Inflammatory macrophage treated with lipopolysaccharide for 1 hour (primary cell): ENCODE results near the gene APLP2.
A peak's percentile ranks its signal among the peaks of the same experiment; 100 is the strongest.
"Not testable (repeated sequence)": the region's sequence is repeated elsewhere in the genome, so short reads cannot be mapped to it uniquely, and the experiment has no call there.

Experiments
- DNase-seq, 2 donors: peaks; one replicate each; pipeline ENCODE4 v3.0.0-alpha.2; 2020 to 2022

Gene APLP2

DNA sequence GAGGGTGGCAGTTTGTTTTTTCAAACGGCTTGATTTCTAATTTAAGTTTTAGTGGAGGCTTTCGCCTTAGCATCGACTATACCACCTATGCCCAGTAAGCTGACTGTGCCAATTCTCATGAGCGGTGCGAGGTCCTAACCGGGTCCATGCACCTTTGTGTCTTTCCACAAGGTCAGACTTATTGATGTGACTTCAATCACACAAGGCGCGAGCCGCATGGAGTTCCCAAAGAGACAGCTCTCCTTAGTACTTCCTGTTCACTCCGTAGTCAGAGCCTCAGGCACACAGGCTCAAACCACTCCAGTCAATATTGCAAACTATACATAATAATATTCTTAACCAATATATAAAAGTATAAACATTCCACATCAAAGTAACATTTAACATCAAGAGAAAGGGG is 108.1 kb downstream of the APLP2 start:
- no peak for DNase-seq

- DNase-seq = no peak
Measured at GRCh38 chr11:130178441-130179339, 109.0 kb downstream of the APLP2 start.

- no peak for DNase-seq
Measured at GRCh38 chr11:130179396-130180306, 110.0 kb downstream of the APLP2 start.

DNA sequence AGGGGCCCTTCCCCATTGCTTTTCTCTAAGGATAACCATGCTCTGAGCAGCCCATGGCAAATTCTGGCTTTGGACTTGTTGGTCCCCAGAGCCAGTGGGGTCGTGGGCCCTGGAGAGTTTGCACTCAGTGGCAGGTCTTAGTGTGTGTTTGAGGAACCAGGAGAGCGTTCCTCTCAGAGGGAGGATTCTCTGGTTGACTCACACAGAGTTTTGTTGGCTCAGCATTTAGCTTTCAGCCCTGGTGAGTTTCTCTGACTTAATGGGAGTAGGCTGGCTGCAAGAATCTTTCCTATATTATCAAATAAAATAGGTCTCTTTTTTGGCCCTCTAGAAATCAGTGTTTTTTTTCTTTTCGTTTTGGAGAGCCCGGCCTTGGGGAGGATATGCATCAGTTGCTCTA is 110.8 kb downstream of the APLP2 start:
- peak; percentile 67 to 69 for DNase-seq

GRCh38 chr11:130180896-130181294 is 111.2 kb downstream of the APLP2 start:
- DNase-seq = no peak

DNA sequence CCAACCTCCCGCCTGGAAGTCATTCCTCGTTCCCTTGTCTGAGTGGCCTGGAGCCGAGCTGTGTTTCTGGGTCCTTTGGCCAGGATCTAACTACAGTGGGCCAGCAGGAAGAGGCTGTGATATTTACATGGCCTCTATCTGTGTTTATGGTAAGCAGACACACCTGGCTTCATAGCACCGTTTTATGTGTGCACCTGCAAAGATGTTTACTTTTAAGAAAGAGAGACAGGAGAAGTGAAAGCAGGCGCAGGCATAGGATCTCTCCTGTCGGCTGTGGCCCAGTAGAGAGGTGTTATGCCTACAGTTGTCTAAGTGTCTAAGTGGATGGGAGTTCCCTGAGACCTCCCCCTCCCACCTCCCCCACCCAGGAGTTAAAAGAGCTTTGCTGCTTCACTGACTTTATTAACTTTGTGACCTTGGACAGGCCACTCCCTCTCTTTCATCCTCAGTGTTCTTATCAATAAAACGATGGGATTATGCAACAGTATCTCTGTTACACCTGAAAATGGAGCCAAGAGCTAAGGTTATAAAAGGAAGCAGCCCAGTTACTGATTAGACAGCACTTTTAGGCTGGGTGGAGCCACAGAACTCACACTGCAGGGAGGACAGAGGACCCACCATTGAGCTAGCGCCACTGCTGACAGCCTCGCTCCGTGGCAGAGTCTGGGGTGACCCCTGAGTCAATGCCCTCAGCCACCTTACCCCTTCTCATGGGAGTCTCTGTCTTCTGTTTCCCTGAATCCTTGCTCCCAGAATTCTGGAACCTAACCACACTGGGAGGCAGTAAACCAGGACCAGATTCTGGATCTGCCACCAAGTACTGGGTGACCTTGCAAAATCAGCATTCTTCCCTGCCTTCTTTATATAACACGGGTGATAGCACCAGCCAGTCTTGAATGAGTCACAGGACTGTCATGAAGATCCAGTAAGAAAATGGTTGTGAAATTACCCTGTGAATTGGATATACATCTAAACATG is 111.9 kb downstream of the APLP2 start:
- peak; percentile 65 to 83 for DNase-seq

GRCh38 chr11:130183878-130184610 is 114.3 kb downstream of the APLP2 start:
- no peak for DNase-seq

DNA sequence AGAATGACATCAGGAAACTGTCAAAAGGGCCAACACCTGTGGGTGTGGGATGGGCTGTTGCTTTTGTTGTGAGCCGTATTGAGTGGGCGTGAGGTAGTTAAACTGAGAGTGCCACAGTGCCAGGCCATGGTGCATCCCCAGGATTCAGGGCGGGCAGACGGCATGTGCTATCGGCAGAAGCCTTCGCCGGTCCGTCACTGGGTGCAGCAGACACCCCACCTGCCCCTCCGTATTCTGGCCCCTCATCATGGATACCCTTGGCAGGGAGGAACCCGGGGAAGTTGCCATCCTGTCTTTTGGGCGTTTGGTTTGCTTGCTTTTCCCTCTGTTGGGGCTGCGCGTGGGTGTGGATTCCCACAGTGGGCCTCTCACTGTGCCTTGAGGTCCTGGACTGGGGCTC is 117.4 kb downstream of the APLP2 start:
- DNase-seq = no peak

DNA sequence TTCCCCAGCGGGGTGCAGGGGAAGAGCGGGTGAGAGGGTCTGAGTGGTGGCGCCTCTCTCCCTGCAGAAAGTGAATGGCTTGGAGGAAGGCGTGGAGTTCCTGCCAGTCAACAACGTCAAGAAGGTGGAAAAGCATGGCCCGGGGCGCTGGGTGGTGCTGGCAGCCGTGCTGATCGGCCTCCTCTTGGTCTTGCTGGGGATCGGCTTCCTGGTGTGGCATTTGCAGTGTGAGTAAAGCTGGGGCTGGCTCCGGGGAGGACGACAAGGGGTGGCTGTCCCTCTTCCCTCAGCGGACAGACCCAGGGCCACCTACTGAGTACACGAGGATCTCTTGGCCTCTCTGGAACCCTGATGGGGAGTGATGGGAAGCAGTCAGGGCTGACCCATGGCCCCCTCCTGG is 118.4 kb downstream of the APLP2 start:
- no peak for DNase-seq

GRCh38 chr11:130188585-130189347 is 119.1 kb downstream of the APLP2 start:
- DNase-seq = no peak

- DNase-seq = no peak
Measured at GRCh38 chr11:130189492-130190210, 120.0 kb downstream of the APLP2 start.

DNA sequence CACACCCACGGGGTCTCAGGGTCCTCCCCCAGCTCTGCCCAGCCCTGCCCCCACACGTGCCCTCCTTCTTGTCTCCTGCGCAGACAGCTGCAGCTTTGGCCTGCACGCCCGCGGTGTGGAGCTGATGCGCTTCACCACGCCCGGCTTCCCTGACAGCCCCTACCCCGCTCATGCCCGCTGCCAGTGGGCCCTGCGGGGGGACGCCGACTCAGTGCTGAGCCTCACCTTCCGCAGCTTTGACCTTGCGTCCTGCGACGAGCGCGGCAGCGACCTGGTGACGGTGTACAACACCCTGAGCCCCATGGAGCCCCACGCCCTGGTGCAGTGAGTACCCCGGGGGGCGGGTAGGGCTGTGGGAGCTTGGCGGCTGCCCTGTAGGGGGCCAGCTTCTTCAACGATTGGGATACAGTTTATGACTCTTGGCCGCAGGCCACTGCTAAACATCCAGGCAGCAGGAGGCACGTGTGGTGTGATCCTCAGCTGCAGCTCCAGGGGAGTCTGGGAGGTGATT is 120.7 kb downstream of the APLP2 start:
- no peak for DNase-seq

DNA sequence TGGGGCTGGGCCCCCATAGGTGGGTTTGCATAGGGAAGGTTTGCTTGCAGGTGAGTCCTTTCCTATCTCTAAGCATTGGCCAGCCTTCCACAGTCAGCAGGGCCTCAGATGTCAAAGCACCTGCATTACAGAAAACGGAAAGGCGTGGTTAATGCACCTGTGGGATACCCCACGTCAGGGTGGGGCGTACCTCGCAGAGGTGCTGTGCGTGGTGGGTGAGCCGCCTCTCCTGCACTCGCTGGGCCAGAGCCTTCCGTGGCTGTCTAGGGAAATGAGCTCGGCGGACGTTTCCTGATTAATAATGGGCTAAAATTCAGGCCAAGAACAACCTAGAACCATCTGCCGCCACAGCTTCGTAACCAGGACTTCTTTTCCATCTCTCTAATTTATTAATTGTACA is 122.2 kb downstream of the APLP2 start:
- no peak for DNase-seq

- DNase-seq = no peak
Measured at GRCh38 chr11:130192845-130193267, 123.2 kb downstream of the APLP2 start.

DNA sequence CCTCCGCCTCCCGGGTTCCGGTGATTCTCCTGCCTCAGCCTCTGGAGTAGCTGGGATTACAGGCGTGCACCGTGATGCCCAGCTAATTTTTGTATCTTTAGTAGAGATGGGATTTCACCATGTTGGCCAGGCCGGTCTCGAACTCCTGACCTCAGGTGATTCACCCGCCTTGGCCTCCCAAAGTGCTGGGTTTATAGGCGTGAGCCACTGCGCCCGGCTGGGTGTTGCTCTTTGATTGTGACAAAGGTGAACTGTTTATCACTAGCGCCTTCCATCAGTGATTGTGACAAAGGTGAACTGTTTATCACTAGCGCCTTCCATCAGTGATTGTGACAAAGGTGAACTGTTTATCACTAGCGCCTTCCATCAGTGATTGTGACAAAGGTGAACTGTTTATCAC is 123.9 kb downstream of the APLP2 start:
- not testable (repeated sequence) for DNase-seq
